H1 (cell line): ENCODE results near the gene FGF2. TPM values are rescaled to one million over a fixed set of nuclear protein-coding genes. Genes with fewer than 3 reads are reported as not detected.

Experiments
- CTCF ChIA-PET: fragments of 300-600 bp; sonication (Branson Sonifier 250); formaldehyde crosslinking; loops from one replicate; lab custom pipeline; 2021; ENCODE audit not compliant: partially characterized antibody; lab: Charles Lee
- POLR2A ChIA-PET: fragments of 300-600 bp; sonication (Branson Sonifier 250); formaldehyde crosslinking; loops from one replicate; lab custom pipeline; 2021; ENCODE audit warnings: inconsistent platforms; ENCODE audit not compliant: partially characterized antibody; lab: Charles Lee
- DNase-seq, 2 experiments: peaks; one replicate each; pipeline versions ENCODE4 v3.0.0 to v3.0.0-alpha.2; 2010 to 2022; ENCODE audit warnings: low spot score in 2 of 2, low read depth in 1 of 2, mixed read lengths in 1 of 2
- FAIRE-seq: peaks from 2 replicates; lab custom pipeline; 2011; peaks lifted over from hg19 to GRCh38; lab: Jason Lieb, UNC
- H2AFZ ChIP-seq: 2 replicates; pipeline ENCODE4 v1.8.1; 2012; ENCODE audit warnings: low read length, inconsistent platforms
- H2AK5ac ChIP-seq: 2 replicates; pipeline ENCODE4 v1.6.1; 2013; ENCODE audit warnings: low read depth, low read length
- H2BK120ac ChIP-seq: replicated peaks from 2 replicates; pipeline ENCODE3; 2013; ENCODE audit warnings: low read depth, low read length, inconsistent platforms
- H2BK12ac ChIP-seq: 2 replicates; pipeline ENCODE4 v1.6.1; 2013; ENCODE audit warnings: low read depth, low read length
- H2BK15ac ChIP-seq: 2 replicates; pipeline ENCODE4 v1.6.1; 2013; ENCODE audit warnings: low read length
- H2BK20ac ChIP-seq: 2 replicates; pipeline ENCODE4 v1.6.1; 2013; ENCODE audit warnings: low read length
- H2BK5ac ChIP-seq: 2 replicates; pipeline ENCODE4 v1.6.1; 2013; ENCODE audit warnings: low read depth, low read length
- H3K14ac ChIP-seq: 2 replicates; pipeline ENCODE4 v1.6.1; 2013; ENCODE audit warnings: inconsistent platforms; ENCODE audit not compliant: insufficient read length
- H3K18ac ChIP-seq: 2 replicates; pipeline ENCODE4 v1.6.1; 2013; ENCODE audit warnings: low read length; ENCODE audit errors: extremely low read depth
- H3K23ac ChIP-seq: 2 replicates; pipeline ENCODE4 v1.6.1; 2013; ENCODE audit warnings: inconsistent platforms; ENCODE audit not compliant: insufficient read length
- H3K23me2 ChIP-seq: 2 replicates; pipeline ENCODE4 v1.6.1; 2013; ENCODE audit warnings: low read depth, low read length
- H3K27ac ChIP-seq: 2 replicates; pipeline ENCODE4 v1.6.1; 2011; ENCODE audit warnings: low read depth, low read length, inconsistent platforms
- H3K27me3 ChIP-seq, 4 experiments: replicated peaks in 1 of 4; 1 replicate in 1 of 4; 2 replicates in 3 of 4; pipeline versions ENCODE4 v1.6.1 to v1.8.1; 2011 to 2013; ENCODE audit warnings: low read length in 3 of 4, mild to moderate bottlenecking in 3 of 4, inconsistent platforms in 2 of 4, mixed read lengths in 2 of 4, moderate library complexity in 1 of 4; ENCODE audit not compliant: control insufficient read depth in 3 of 4, insufficient read depth in 3 of 4; ENCODE audit errors: extremely low read depth in 1 of 4
- H3K36me3 ChIP-seq, 4 experiments: 2 replicates each; pipeline versions ENCODE4 v1.6.1 to v1.8.1; 2011 to 2013; ENCODE audit warnings: mild to moderate bottlenecking in 4 of 4, low read length in 3 of 4, moderate library complexity in 2 of 4, control low read depth in 1 of 4, inconsistent platforms in 1 of 4; ENCODE audit not compliant: insufficient read depth in 4 of 4, control insufficient read depth in 2 of 4
- H3K4ac ChIP-seq: replicated peaks from 2 replicates; pipeline ENCODE3; 2013; ENCODE audit warnings: low read length, low read depth, mixed read lengths, inconsistent platforms; ENCODE audit not compliant: insufficient read length
- H3K4me1 ChIP-seq, 4 experiments: replicated peaks in 1 of 4; 1 replicate in 1 of 4; 2 replicates in 3 of 4; pipeline versions ENCODE4 v1.6.1 to v1.8.1; 2011 to 2013; ENCODE audit warnings: low read length in 3 of 4, inconsistent platforms in 2 of 4, mixed read lengths in 1 of 4; ENCODE audit not compliant: insufficient read depth in 4 of 4, control insufficient read depth in 3 of 4
- H3K4me2 ChIP-seq, 2 experiments: 2 replicates each; pipeline versions ENCODE4 v1.6.1 to v1.8.1; 2011 to 2013; ENCODE audit warnings: low read depth in 2 of 2, low read length in 2 of 2, control low read depth in 1 of 2, inconsistent platforms in 1 of 2, mild to moderate bottlenecking in 1 of 2; ENCODE audit not compliant: insufficient read depth in 1 of 2
- H3K4me3 ChIP-seq, 4 experiments: fragments of 200-600, 300-600 bp in 1 of 4; sonication (generic), shearing (Covaris generic), sonication (Bioruptor Twin) in 1 of 4; 2 replicates each; pipeline versions ENCODE4 v1.5.1 to v1.8.1; 2011 to 2016; ENCODE audit warnings: low read length in 4 of 4, low read depth in 3 of 4, control low read depth in 2 of 4, inconsistent platforms in 2 of 4, mild to moderate bottlenecking in 2 of 4, mixed read lengths in 1 of 4, moderate library complexity in 1 of 4; ENCODE audit not compliant: insufficient read depth in 2 of 4; ENCODE audit errors: extremely low read depth in 1 of 4
- H3K56ac ChIP-seq: replicated peaks from 2 replicates; pipeline ENCODE3; 2013; ENCODE audit warnings: low read depth, mild to moderate bottlenecking, mixed read lengths, low read length, inconsistent platforms; ENCODE audit not compliant: insufficient read length
- H3K79me1 ChIP-seq: 2 replicates; pipeline ENCODE4 v1.6.1; 2013; ENCODE audit warnings: low read depth, low read length, control low read depth
- H3K79me2 ChIP-seq, 2 experiments: 2 replicates each; pipeline versions ENCODE4 v1.6.1 to v1.8.1; 2012 to 2013; ENCODE audit warnings: low read length in 2 of 2, mild to moderate bottlenecking in 2 of 2, inconsistent platforms in 1 of 2; ENCODE audit not compliant: insufficient read depth in 2 of 2, control insufficient read depth in 1 of 2
- H3K9ac ChIP-seq, 4 experiments: replicated peaks in 1 of 4; 1 replicate in 1 of 4; 2 replicates in 3 of 4; pipeline versions ENCODE4 v1.6.1 to v1.8.1; 2011 to 2013; ENCODE audit warnings: low read depth in 3 of 4, low read length in 3 of 4, control low read depth in 2 of 4, mild to moderate bottlenecking in 2 of 4, moderate library complexity in 2 of 4, inconsistent platforms in 1 of 4; ENCODE audit errors: extremely low read depth in 1 of 4
- H3K9me3 ChIP-seq, 2 experiments: 2 replicates each; pipeline versions ENCODE4 v1.6.1 to v1.8.1; 2012 to 2013; ENCODE audit warnings: mild to moderate bottlenecking in 2 of 2, moderate library complexity in 2 of 2, control low read depth in 1 of 2, inconsistent platforms in 1 of 2, low read depth in 1 of 2, low read length in 1 of 2, mixed read lengths in 1 of 2; ENCODE audit not compliant: insufficient read depth in 2 of 2
- H4K20me1 ChIP-seq, 2 experiments: replicated peaks in 1 of 2; 2 replicates each; pipeline versions ENCODE3 to v1.8.1; 2011 to 2013; ENCODE audit warnings: inconsistent platforms in 2 of 2, low read length in 2 of 2, mild to moderate bottlenecking in 1 of 2; ENCODE audit not compliant: insufficient read depth in 2 of 2, control insufficient read depth in 1 of 2
- H4K5ac ChIP-seq: 2 replicates; pipeline ENCODE4 v1.6.1; 2013; ENCODE audit warnings: low read length, low read depth, mixed read lengths, inconsistent platforms; ENCODE audit not compliant: insufficient read length
- H4K8ac ChIP-seq: 2 replicates; pipeline ENCODE4 v1.8.0; 2013; ENCODE audit warnings: mild to moderate bottlenecking, moderate library complexity, low read length, inconsistent platforms; ENCODE audit not compliant: insufficient read depth; ENCODE audit errors: extremely low read depth
- H4K91ac ChIP-seq: replicated peaks from 2 replicates; pipeline ENCODE3; 2013; ENCODE audit warnings: low read length, mixed read lengths, inconsistent platforms; ENCODE audit not compliant: insufficient read length
- CBX8 ChIP-seq: fragments of 300-800, 300-1000 bp; sonication (generic); IDR thresholded peaks from 2 replicates; pipeline ENCODE4 v1.7.1; 2016; ENCODE audit warnings: low read depth, low read length, borderline replicate concordance
- GABPA ChIP-seq: IDR thresholded peaks from 2 replicates; pipeline ENCODE4 v1.6.1; 2011; ENCODE audit warnings: mild to moderate bottlenecking, low read length, moderate library complexity, borderline replicate concordance; ENCODE audit not compliant: insufficient read depth
- MAFK ChIP-seq: IDR thresholded peaks from 2 replicates; pipeline ENCODE4 v1.6.1; 2012; ENCODE audit warnings: low read depth, mild to moderate bottlenecking, improper control_type of control experiment, low read length
- POLR2A ChIP-seq, 2 experiments: IDR thresholded peaks; 1 replicate in 1 of 2; 2 replicates in 1 of 2; pipeline ENCODE4 v1.6.1; 2011; ENCODE audit warnings: low read depth in 2 of 2, low read length in 2 of 2, mild to moderate bottlenecking in 2 of 2; ENCODE audit errors: control extremely low read depth in 1 of 2
- POLR2AphosphoS5 ChIP-seq: IDR thresholded peaks from 2 replicates; pipeline ENCODE4 v1.6.1; 2011; ENCODE audit warnings: low read depth, low read length
- TCF12 ChIP-seq: IDR thresholded peaks from 2 replicates; pipeline ENCODE4 v1.6.1; 2011; ENCODE audit warnings: low read depth, mild to moderate bottlenecking, low read length
- whole genome bisulfite sequencing, 2 experiments: shearing (Covaris generic) in 1 of 2; methylation state at CpG; one replicate each; pipeline versions ENCODE4 v1.1.6 to v1.1.7; 2013 to 2015; ENCODE audit warnings: low lambda C conversion rate in 2 of 2, mixed read lengths in 2 of 2, inconsistent platforms in 1 of 2, low coverage in 1 of 2, missing lambda C conversion rate in 1 of 2; ENCODE audit not compliant: insufficient replicate concordance in 2 of 2, insufficient coverage in 1 of 2, insufficient read length in 1 of 2; ENCODE audit errors: extremely low coverage in 1 of 2, missing lambda C conversion rate in 1 of 2; 5-methylcytosine and 5-hydroxymethylcytosine counted together
- polyA plus RNA-seq, 7 experiments: library from polyadenylated mRNA; depleted of rRNA in 3 of 7; stranded (reverse) in 5 of 7; unstranded in 2 of 7; fragments of >200 nt in 5 of 7; fragments of 200-250 nt in 2 of 7; gene quantifications; 1 replicate in 5 of 7; 2 replicates in 1 of 7; 4 replicates in 1 of 7; pipeline versions ENCODE4 v1.2.1 to v1.2.3, GENCODE V29; 2011 to 2013; ENCODE audit warnings: missing spikeins in 2 of 7, mixed read lengths in 2 of 7
- total RNA-seq: library from RNA; stranded (reverse); fragmentation: NEBNext Ultra II Directional; extraction: Animal tissue kit (Norgen Biotek cat#: 25700); gene quantifications from 2 replicates; pipeline ENCODE4 v1.2.1, GENCODE V29; 2021

Gene FGF2
- total and polyA plus RNA-seq, 2 of the 8 experiments (the other 6 are each of a cell fraction or from before 2014, with no cell fraction given) = 23.4 to 145 TPM

DNA sequence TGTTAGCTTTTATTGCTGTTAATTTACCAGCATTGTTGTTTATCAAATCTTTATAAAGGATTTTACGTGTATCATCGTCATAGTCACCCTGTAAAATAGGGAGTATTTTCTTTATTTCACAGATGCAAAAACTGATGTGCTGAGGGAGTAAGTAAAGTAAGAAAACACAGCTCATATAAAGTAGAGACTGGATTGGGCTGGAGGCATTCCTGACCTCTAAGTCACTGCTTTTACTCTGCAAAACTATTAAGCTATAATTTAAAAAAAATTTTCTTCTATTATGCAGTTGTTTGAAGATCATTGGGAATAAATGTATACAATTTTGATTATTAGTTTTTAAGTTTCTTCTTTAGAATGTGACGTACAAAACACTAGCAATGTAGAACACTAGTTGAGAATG is 49.8 kb downstream of the FGF2 start:
- TF ChIP-seq GABPA = no peak
- TF ChIP-seq TCF12 = no peak
- TF ChIP-seq POLR2AphosphoS5 = no peak
- TF ChIP-seq POLR2A (IDR thresholded peaks at IDR 0.05; ENCODE audit: control extremely low read depth in 1 of 2, low read depth in 2 of 2, low read length in 2 of 2) = no peak
- TF ChIP-seq CBX8 = no peak
- no peak for TF ChIP-seq MAFK
- Histone ChIP-seq H3K36me3 (peaks cover 6 to 64% (median 51%) of the 10 kb centered on the region in 4 experiments), H2BK5ac (no peak overlapping the region), H3K4ac (no peak overlapping the region), H2BK15ac (no peak overlapping the region), H3K14ac (no peak overlapping the region), H2AK5ac (no peak overlapping the region), H3K9ac (no peak overlapping the region), H3K23ac (no peak overlapping the region), H3K79me1 (0 out of 2 replicates have a peak, but pooled peaks cover under 1% of the 10 kb centered on the region), H3K27me3 (no peaks in the 10 kb centered on the region), H3K4me1 (peaks cover 0 to 3% (median 0%) of the 10 kb centered on the region in 4 experiments; a peak in 2 of 7 replicates), H3K9me3 (peaks cover 0 to 8% of the 10 kb centered on the region in 2 experiments; a peak in 3 of 4 replicates), H3K4me2 (no peak overlapping the region), H4K20me1 (peaks cover 5 to 15% of the 10 kb centered on the region in 2 experiments), H3K4me3 (no peak overlapping the region), H4K91ac (no peak overlapping the region), H4K5ac (no peak overlapping the region), H3K23me2 (no peaks in the 10 kb centered on the region; the same call in 1 of the 2 replicates), H3K27ac (no peak overlapping the region), H4K8ac (no peak overlapping the region), H2BK12ac (no peak overlapping the region), H3K79me2 (peaks cover under 1 to 87% of the 10 kb centered on the region in 2 experiments), H2BK120ac (no peak overlapping the region), H2BK20ac (no peak overlapping the region), H3K56ac (no peak overlapping the region), H2AFZ (no peak overlapping the region), H3K18ac (no peak overlapping the region)
- DNase-seq = no peak
- WGBS, 2 experiments = 93% methylated on average over 3 of the region's 3 CpGs; no CpG with 5 or more reads in 1 of the 2 experiments
- POLR2A ChIA-PET = interaction anchor here (0.6 to 2.0 kb wide), 5 partner anchors 12 to 117 kb away, joined by 3 to 10 read pairs (median 4); no protein-coding TSS in a partner anchor
- FAIRE-seq = no peak
- CTCF ChIA-PET = interaction anchor here (0.9 to 2.1 kb wide), 7 partner anchors 12 to 274 kb away, joined by 3 to 5 read pairs (median 4); no protein-coding TSS in a partner anchor
